Activated naive CD8-positive, alpha-beta T cell treated with anti-CD3 and anti-CD28 coated beads for 36 hours (primary cell): ENCODE data around the gene SLC9C1. TPM values are rescaled to one million over a fixed set of nuclear protein-coding genes. Genes with fewer than 3 reads are reported as not detected.
A peak's percentile ranks its signal among the peaks of the same experiment; 100 is the strongest.

Experiments
- DNase-seq: peaks from one replicate; pipeline ENCODE4 v3.0.0; 2021
- H3K27ac Mint-ChIP-seq: one replicate; pipeline ENCODE4 v1.8.0; 2022; ENCODE audit warnings: mild to moderate bottlenecking, moderate library complexity, mixed read lengths
- H3K27me3 Mint-ChIP-seq: one replicate; pipeline ENCODE4 v1.8.0; 2022; ENCODE audit warnings: mild to moderate bottlenecking, mixed read lengths
- H3K36me3 Mint-ChIP-seq: one replicate; pipeline ENCODE4 v1.8.0; 2021; ENCODE audit warnings: mild to moderate bottlenecking, mixed read lengths
- H3K4me1 Mint-ChIP-seq: one replicate; pipeline ENCODE4 v1.8.0; 2021; ENCODE audit warnings: mixed read lengths
- H3K4me3 Mint-ChIP-seq: one replicate; pipeline ENCODE4 v1.8.0; 2022; ENCODE audit warnings: mild to moderate bottlenecking, moderate library complexity, mixed read lengths
- H3K9me3 Mint-ChIP-seq: one replicate; pipeline ENCODE4 v1.8.0; 2022; ENCODE audit warnings: mixed read lengths
- total RNA-seq, 2 experiments: library from RNA; stranded (reverse); gene quantifications; one replicate each; pipeline ENCODE4 v1.2.3, GENCODE V29; 2021

SLC9C1 gene
- total RNA-seq, 2 experiments from 2014 or later, result not detected

DNA sequence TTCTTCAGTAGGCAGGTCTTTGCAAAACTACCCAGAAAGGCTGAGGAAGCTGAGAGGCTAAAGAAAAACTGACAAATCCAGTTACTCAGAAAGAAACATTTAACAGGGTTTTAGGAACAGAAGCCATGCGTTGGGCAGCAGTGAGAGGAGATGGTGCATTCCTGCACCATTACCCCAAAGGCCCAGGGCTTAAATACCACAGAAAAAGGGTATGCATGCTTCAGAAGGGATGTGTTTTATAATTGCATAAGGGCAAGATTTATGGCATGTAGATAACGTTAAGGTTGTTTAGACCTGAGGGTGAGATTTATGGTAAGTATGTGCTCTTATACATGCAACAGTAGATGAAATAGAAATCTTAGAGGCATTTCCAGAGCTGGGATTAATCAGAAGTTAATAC lies 197.8 kb downstream of the SLC9C1 start:
- no peak overlapping the region for H3K27ac Mint-ChIP-seq
- H3K36me3 Mint-ChIP-seq, result peaks cover 5% of the 10 kb centered on the region
- DNase-seq, result no peak
- H3K27me3 Mint-ChIP-seq, result peaks cover 1% of the 10 kb centered on the region
- H3K9me3 Mint-ChIP-seq, result peaks cover 2% of the 10 kb centered on the region
- peaks cover 22% of the 10 kb centered on the region for H3K4me1 Mint-ChIP-seq
- H3K4me3 Mint-ChIP-seq, result no peak overlapping the region

DNA sequence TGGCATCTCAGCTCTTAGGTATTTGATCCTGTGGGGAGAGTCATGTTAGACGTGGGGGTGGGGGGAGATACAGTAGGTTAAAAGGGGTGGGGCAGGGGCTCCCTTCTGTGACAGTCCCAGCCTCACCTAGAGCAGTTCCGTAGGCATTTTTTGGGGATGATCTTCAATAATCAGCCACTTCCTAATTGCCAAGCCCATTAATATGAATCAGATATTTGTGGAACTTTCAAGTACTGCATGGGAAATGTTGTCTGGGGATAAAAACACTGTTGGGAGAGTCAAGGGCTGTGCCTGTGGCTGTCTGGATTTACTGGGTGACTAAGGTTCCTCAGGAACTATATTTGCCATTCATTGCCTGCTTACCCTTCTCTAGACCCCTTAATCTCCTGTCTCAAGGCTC lies 198.3 kb downstream of the SLC9C1 start:
- Mint-ChIP-seq H3K36me3 (peaks cover 5% of the 10 kb centered on the region), H3K4me1 (peaks cover 24% of the 10 kb centered on the region), H3K4me3 (no peak overlapping the region), H3K27ac (no peak overlapping the region), H3K27me3 (peaks cover 4% of the 10 kb centered on the region), H3K9me3 (peaks cover 2% of the 10 kb centered on the region)
- no peak for DNase-seq

DNA sequence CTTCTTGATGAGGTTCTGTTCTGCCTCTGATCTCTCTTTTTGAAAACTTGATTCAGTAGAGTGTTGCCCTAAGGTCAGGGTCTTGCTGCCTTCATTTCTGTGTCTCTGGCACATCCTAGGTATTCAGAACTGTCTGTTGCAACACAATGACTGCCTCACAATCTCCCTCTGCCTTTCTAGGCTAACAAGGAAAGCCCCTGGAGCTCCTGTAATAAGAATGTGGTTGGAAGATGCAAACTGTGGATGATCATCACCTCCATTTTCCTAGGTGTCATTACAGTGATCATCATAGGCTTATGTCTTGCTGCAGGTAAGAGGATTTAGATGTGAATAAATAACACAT lies 200.9 kb downstream of the SLC9C1 start:
- Mint-ChIP-seq H3K4me3 (no peak overlapping the region), H3K9me3 (peaks cover under 1% of the 10 kb centered on the region), H3K27me3 (peaks cover 18% of the 10 kb centered on the region), H3K27ac (peak overlapping the region; percentile 12), H3K36me3 (peaks cover 3% of the 10 kb centered on the region), H3K4me1 (peaks cover 28% of the 10 kb centered on the region)
- no peak for DNase-seq

DNA sequence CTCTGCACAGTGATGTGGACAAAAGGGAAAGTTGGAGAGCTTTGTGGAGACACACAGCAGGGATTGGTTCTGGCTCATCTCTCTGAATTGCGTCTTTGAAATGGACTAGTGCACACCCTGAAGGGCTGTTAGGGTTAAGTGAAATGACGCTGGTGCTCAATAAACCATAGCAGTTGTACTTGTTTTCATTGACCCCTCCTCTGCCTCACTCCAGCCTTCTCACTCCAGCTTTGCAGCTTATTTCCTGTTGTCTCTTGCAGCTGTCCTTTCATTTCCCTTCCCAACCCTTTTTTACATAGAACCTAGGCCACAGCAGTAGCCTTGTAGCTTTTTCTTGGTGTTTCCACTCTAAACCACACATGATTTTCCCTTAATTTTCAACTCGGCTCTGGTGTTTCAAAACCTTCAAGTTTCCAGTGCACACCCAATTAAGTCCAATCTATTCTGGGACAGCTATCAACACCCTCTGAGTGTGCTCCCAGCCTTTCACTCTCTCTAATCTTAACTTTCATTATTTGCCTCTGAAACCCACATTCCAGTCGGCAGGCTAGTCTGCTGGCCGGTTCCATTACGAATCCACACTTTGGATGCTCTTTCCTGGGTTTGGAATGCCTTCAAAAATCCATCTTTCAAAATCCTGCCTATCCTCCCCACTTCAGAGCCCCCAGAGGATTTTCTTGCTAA lies 201.4 kb downstream of the SLC9C1 start:
- peaks cover 30% of the 10 kb centered on the region for H3K4me1 Mint-ChIP-seq
- no peak overlapping the region for H3K27ac Mint-ChIP-seq
- H3K27me3 Mint-ChIP-seq, result peaks cover 23% of the 10 kb centered on the region
- no peak for DNase-seq
- no peaks in the 10 kb centered on the region for H3K9me3 Mint-ChIP-seq
- peaks cover 3% of the 10 kb centered on the region for H3K36me3 Mint-ChIP-seq
- H3K4me3 Mint-ChIP-seq, result no peak overlapping the region

DNA sequence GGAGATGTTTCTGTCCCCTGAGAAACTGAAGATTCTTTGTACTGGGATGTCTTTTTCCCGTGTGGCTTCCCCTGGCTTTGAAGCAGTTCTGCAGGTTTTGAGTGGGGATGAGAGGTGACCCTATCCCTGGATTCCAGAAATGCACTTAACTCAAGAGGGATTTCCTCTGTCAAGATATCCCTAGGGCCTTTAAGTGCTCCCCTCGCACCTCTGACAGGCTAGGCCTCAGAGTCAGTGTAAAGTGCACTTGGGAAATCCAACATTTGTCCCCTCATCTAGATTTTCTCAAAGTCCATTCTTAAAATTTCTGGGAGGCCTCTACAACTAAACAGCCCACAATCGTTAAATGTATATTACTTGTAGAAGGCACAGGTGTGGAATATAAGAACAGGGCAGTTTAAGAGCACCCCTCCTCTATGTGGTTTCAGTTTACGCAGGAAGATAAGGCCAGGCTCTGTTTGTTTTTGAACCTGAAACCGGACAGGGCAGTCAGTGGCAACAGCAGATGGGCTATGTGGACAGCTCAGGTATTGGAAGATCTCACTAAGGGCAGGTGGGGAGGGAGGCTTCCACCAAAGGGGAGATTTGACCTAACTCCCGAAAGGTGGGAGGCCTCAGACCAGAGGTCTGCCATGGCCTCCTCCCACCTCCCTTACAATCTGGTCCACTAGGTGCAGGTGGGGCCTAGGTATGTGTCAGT lies 203.0 kb downstream of the SLC9C1 start:
- Mint-ChIP-seq H3K9me3 (no peaks in the 10 kb centered on the region), H3K27me3 (peaks cover 35% of the 10 kb centered on the region), H3K27ac (no peak overlapping the region), H3K4me1 (peaks cover 36% of the 10 kb centered on the region), H3K36me3 (peaks cover 3% of the 10 kb centered on the region), H3K4me3 (no peak overlapping the region)
- no peak for DNase-seq

Other genes with a start within 250 kb of the SLC9C1 start
- gene C3orf52, start 207.8 kb downstream of the SLC9C1 start, total RNA-seq, result 1 to 10 TPM; 3.4 to 4.5 TPM
- 1 to 10 TPM; 7.5 to 8.5 TPM for gene GCSAM, start 161.0 kb downstream of the SLC9C1 start, total RNA-seq
- 10 to 100 TPM; 32.7 to 33.6 TPM for gene CD200, start 38.9 kb upstream of the SLC9C1 start, total RNA-seq
- 10 to 100 TPM; 34.1 to 41.2 TPM for gene BTLA, start 205.3 kb upstream of the SLC9C1 start, total RNA-seq